OCI-LY7 (cell line): ENCODE data around the gene DGKQ.

Experiments used
- EZH2phosphoT487 ChIP-seq: fragments of 200-600 bp; sonication (generic); IDR thresholded peaks from 2 replicates; pipeline ENCODE4 v1.6.1; 2018; ENCODE audit warnings: low read depth, borderline replicate concordance, mild to moderate bottlenecking, mixed run types, antibody characterized with exemption, low read length, moderate library complexity, mixed read lengths
- TF ChIP-seq, protein P1 (sequence below): fragments of 200-600 bp; sonication (generic); conservative IDR thresholded peaks from 2 replicates; pipeline ENCODE4 v1.5.1; 2014; ENCODE audit warnings: mild to moderate bottlenecking, antibody characterized with exemption, low read length, moderate library complexity, mixed read lengths

- TF ChIP-seq, protein P1, sequence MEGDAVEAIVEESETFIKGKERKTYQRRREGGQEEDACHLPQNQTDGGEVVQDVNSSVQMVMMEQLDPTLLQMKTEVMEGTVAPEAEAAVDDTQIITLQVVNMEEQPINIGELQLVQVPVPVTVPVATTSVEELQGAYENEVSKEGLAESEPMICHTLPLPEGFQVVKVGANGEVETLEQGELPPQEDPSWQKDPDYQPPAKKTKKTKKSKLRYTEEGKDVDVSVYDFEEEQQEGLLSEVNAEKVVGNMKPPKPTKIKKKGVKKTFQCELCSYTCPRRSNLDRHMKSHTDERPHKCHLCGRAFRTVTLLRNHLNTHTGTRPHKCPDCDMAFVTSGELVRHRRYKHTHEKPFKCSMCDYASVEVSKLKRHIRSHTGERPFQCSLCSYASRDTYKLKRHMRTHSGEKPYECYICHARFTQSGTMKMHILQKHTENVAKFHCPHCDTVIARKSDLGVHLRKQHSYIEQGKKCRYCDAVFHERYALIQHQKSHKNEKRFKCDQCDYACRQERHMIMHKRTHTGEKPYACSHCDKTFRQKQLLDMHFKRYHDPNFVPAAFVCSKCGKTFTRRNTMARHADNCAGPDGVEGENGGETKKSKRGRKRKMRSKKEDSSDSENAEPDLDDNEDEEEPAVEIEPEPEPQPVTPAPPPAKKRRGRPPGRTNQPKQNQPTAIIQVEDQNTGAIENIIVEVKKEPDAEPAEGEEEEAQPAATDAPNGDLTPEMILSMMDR, result no peak
- no peak for TF ChIP-seq EZH2phosphoT487
Measured at GRCh38 chr4:911221-911751, 62.1 kb downstream of the DGKQ start.
